ENCODE results near the gene POLR1C. TPM values are rescaled to one million over a fixed set of nuclear protein-coding genes. Genes with fewer than 3 reads are reported as not detected.
A peak's percentile ranks its signal among the peaks of the same experiment; 100 is the strongest.

The POLR1C gene
- total RNA-seq, 1 experiment from 2014 or later: 84.6 TPM

DNA sequence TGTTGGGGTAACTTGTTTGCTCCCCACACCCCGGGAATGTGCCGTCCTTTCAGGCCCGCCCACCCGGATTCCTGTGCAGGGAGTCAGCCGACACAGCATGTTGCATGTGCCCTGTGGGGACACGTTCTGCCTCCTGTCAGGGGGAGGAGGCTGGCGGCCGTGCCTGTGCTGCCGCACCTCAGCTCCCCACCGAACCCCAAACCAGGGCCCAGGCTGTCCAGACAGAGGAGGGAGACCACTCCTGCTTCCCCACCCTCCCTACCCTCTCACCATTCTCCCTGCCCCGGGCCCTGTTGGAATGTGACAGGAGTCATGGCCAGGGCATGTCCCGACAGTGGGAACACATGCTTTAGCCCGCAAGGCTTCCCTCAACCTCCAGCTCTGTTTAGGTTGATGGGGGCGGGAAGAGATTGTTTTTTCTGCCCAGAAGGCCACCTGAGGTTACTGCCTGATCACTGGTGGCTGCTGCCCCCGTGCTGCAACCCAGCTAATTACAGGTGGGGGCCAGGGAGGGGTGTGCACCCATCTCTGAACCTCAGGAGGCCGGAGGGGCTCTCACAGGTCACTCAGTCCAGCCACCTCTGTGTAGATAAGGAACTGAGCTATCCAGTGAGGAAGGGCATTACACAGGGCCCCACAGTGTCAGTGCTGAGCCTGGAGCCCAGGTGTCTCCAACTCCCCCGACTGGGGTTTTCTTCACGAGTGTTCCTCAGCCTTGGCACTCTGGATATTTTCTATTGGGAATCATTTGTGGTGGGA is 20.3 kb upstream of the POLR1C start:
- Histone ChIP-seq H3K4me3 (replicated peaks in 1 of 2; ENCODE audit: low read depth in 1 of 2, low read length in 2 of 2) (peak overlapping the region; percentile 12 to 35; a peak in 3 of 4 replicates), H3K27me3 (ENCODE audit: insufficient read depth, low read length) (no peaks in the 10 kb centered on the region), H3K9me3 (ENCODE audit: control insufficient read depth in 1 of 2, insufficient read depth in 1 of 2, low read depth in 1 of 2, low read length in 2 of 2) (no peaks in the 10 kb centered on the region), H3K9me2 (ENCODE audit: insufficient read depth) (no peaks in the 10 kb centered on the region), H3K79me2 (ENCODE audit: insufficient read depth, low read length) (peaks cover 41% of the 10 kb centered on the region), H3K4me1 (ENCODE audit: control insufficient read depth in 1 of 2, insufficient read depth in 2 of 2, low read length in 2 of 2) (peaks cover 27 to 49% of the 10 kb centered on the region in 2 experiments), H4K20me1 (ENCODE audit: insufficient read depth) (no peaks in the 10 kb centered on the region), H3K4me2 (ENCODE audit: low read length) (peak overlapping the region; percentile 76), H3K27ac (ENCODE audit: low read depth, low read length) (peak overlapping the region; percentile 57), H2AFZ (ENCODE audit: low read depth, low read length, poor library complexity, severe bottlenecking) (no peak overlapping the region), H3K9ac (ENCODE audit: low read length) (peak overlapping the region; percentile 54), H3K36me3 (ENCODE audit: control insufficient read depth in 1 of 2, insufficient read depth in 2 of 2, low read length in 2 of 2) (peaks cover 4 to 38% of the 10 kb centered on the region in 2 experiments; a peak in 3 of 4 replicates)
- peak; percentile 84 for TF ChIP-seq MAX (IDR thresholded peaks at IDR 0.05)
- TF ChIP-seq ZNF274 (IDR thresholded peaks at IDR 0.05; ENCODE audit: low read depth, low read length): no peak
- TF ChIP-seq TCF7L2 (IDR thresholded peaks at IDR 0.05; ENCODE audit: borderline replicate concordance, extremely low read depth, insufficient read depth, insufficient read length): no peak
- peak; percentile 74 to 84 (median 83) for TF ChIP-seq CTCF (IDR thresholded peaks at IDR 0.05 in 2 of 3, conservative IDR thresholded peaks at IDR 0.05 in 1 of 3; ENCODE audit: borderline replicate concordance in 1 of 3, insufficient read depth in 1 of 3, low read depth in 2 of 3, low read length in 2 of 3)
- TF ChIP-seq RAD21 (IDR thresholded peaks at IDR 0.05; ENCODE audit: low read depth): peak; percentile 89
- TF ChIP-seq ZFX (IDR thresholded peaks at IDR 0.05): no peak
- peak; percentile 53; the same call in 1 of the 2 replicates for TF ChIP-seq EGR1 (IDR thresholded peaks at IDR 0.05; ENCODE audit: low read depth)
- ChIA-PET RAD21 (ENCODE audit: low non-redundant PET in 1 of 2, low total read pairs in 2 of 2, uncharacterized antibody in 2 of 2, unreplicated experiment in 2 of 2) (interaction anchor here (0.5 to 0.9 kb wide), 4 partner anchors 14 to 233 kb away, joined by 3 to 4 read pairs (median 3); partner anchors contain the start of gene LRRC73 (in 1 of the 2)), POLR2A (interaction anchor here (1.1 to 1.4 kb wide), 2 partner anchors 11 to 19 kb away, joined by 3 to 4 read pairs; partner anchors contain the start of gene TJAP1), CTCF (interaction anchor here (0.7 to 3.1 kb wide), 10 partner anchors 10 to 322 kb away, joined by 3 to 25 read pairs (median 5); partner anchors contain the start of genes DNPH1 and LRRC73)
- no TSS peak for BruUV-seq (replicated peaks)
- intact Hi-C loops (cut with micrococcal nuclease): loop anchor here (1.0 to 5.0 kb wide), 3 partner anchors 42 to 594 kb away; no protein-coding TSS in a partner anchor
- DNase-seq (ENCODE audit: low read depth, low spot score): no peak
- peak; percentile 79 for ATAC-seq

All from HCT116 (cell line).